ENCODE data around the gene DNAH3.

Gene DNAH3

GRCh38 chr16:20918486-20919239 is 232.0 kb downstream of the DNAH3 start:
- Histone ChIP-seq H3K4me2 (ENCODE audit: low read length) (no peak overlapping the region), H3K4me1 (ENCODE audit: low read length) (no peaks in the 10 kb centered on the region), H3K36me3 (replicated peaks; ENCODE audit: low read depth, low read length) (no peaks in the 10 kb centered on the region)

GRCh38 chr16:20916942-20917341 is 233.7 kb downstream of the DNAH3 start:
- H3K4me1 ChIP-seq (ENCODE audit: low read length): no peaks in the 10 kb centered on the region
- no peak overlapping the region for H3K4me3 ChIP-seq (ENCODE audit: low read length)
- TF ChIP-seq EZH2phosphoT487 (IDR thresholded peaks at IDR 0.05; ENCODE audit: low read depth) (no peak), CTCF (IDR thresholded peaks at IDR 0.05; ENCODE audit: low read depth, low read length) (no peak)
- H3K9me3 ChIP-seq (ENCODE audit: insufficient read depth, low read length): no peaks in the 10 kb centered on the region
- H3K9ac ChIP-seq (ENCODE audit: low read length): no peak overlapping the region
- H2AFZ ChIP-seq (ENCODE audit: low read depth, low read length): no peak overlapping the region
- H3K79me2 ChIP-seq (ENCODE audit: low read length): no peaks in the 10 kb centered on the region
- no peak overlapping the region for H3K27ac ChIP-seq (ENCODE audit: low read length)
- H3K36me3 ChIP-seq (replicated peaks; ENCODE audit: low read depth, low read length): no peaks in the 10 kb centered on the region
- no peaks in the 10 kb centered on the region for H3K27me3 ChIP-seq (ENCODE audit: low read depth, low read length)
- H3K4me2 ChIP-seq (ENCODE audit: low read length): no peak overlapping the region
- 0 out of 2 replicates have a peak, but pooled peaks cover 3% of the 10 kb centered on the region for H4K20me1 ChIP-seq (ENCODE audit: insufficient read depth, low read length)

More at GRCh38 chr16:20918486-20919239, 232.0 kb downstream of the DNAH3 start:
- H3K79me2 ChIP-seq (ENCODE audit: low read length): no peaks in the 10 kb centered on the region
- H3K9ac ChIP-seq (ENCODE audit: low read length): no peak overlapping the region
- H4K20me1 ChIP-seq (ENCODE audit: insufficient read depth, low read length): 0 out of 2 replicates have a peak, but pooled peaks cover 3% of the 10 kb centered on the region
- H3K4me3 ChIP-seq (ENCODE audit: low read length): no peak overlapping the region
- no peaks in the 10 kb centered on the region for H3K9me3 ChIP-seq (ENCODE audit: insufficient read depth, low read length)
- no peak for TF ChIP-seq CTCF (IDR thresholded peaks at IDR 0.05; ENCODE audit: low read depth, low read length)
- no peak for TF ChIP-seq EZH2phosphoT487 (IDR thresholded peaks at IDR 0.05; ENCODE audit: low read depth)
- no peaks in the 10 kb centered on the region for H3K27me3 ChIP-seq (ENCODE audit: low read depth, low read length)
- no peak overlapping the region for H3K27ac ChIP-seq (ENCODE audit: low read length)
- no peak overlapping the region for H2AFZ ChIP-seq (ENCODE audit: low read depth, low read length)

DNA sequence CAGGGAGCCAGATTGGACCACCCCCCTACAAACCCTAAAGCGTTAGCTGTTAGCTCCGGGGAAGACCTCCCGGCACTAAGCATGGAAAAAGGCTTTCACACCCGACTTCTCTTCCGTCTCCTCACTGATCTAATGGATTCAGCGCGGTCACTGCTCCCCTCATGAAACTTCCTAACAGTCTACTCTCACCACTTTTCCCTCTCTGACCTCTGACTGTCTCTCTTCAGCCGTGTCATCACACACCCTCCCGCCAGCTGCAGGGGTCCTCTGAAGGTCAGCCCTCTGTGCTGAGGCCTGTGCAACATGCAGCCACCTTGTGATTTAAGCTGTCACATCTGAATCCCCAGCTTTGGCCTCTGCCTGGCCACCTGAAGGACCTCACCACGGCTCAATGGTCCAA is 234.4 kb downstream of the DNAH3 start:
- H2AFZ ChIP-seq (ENCODE audit: low read depth, low read length): no peak overlapping the region
- H3K9me3 ChIP-seq (ENCODE audit: insufficient read depth, low read length): no peaks in the 10 kb centered on the region
- no peak overlapping the region for H3K4me3 ChIP-seq (ENCODE audit: low read length)
- H3K79me2 ChIP-seq (ENCODE audit: low read length): no peaks in the 10 kb centered on the region
- TF ChIP-seq CTCF (IDR thresholded peaks at IDR 0.05; ENCODE audit: low read depth, low read length) (no peak), EZH2phosphoT487 (IDR thresholded peaks at IDR 0.05; ENCODE audit: low read depth) (no peak)
- no peak overlapping the region for H3K4me2 ChIP-seq (ENCODE audit: low read length)
- no peak overlapping the region for H3K27ac ChIP-seq (ENCODE audit: low read length)
- no peak overlapping the region for H3K9ac ChIP-seq (ENCODE audit: low read length)
- H4K20me1 ChIP-seq (ENCODE audit: insufficient read depth, low read length): peaks cover 5% of the 10 kb centered on the region
- H3K27me3 ChIP-seq (ENCODE audit: low read depth, low read length): no peaks in the 10 kb centered on the region
- no peaks in the 10 kb centered on the region for H3K36me3 ChIP-seq (replicated peaks; ENCODE audit: low read depth, low read length)
- no peaks in the 10 kb centered on the region for H3K4me1 ChIP-seq (ENCODE audit: low read length)

DNA sequence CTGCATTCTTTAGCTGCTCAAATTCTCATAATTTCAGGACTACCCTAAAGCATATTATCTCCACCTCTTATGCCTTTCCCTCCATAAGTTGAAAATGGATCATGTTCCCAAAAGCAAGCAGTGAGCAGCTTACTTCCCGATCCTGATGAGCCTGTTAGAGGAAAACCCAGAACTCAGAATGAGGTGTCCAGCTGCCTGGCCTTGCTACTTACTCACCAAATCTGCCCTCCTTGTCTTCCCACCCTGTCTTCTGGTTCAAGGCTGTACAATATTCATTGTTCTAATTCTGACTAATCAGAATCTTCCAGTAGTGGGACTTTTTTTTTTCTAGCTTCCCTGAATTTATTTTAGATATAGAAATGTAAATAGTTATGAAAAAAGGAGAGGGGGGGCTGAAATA is 239.3 kb downstream of the DNAH3 start:
- H3K27ac ChIP-seq (ENCODE audit: low read length): no peak overlapping the region

More for the DNA sequence above, 239.3 kb downstream of the DNAH3 start:
- Histone ChIP-seq H3K27me3 (ENCODE audit: low read depth, low read length) (peaks cover 7% of the 10 kb centered on the region), H2AFZ (ENCODE audit: low read depth, low read length) (no peak overlapping the region), H3K4me1 (ENCODE audit: low read length) (no peaks in the 10 kb centered on the region), H3K9ac (ENCODE audit: low read length) (no peak overlapping the region), H3K79me2 (ENCODE audit: low read length) (no peaks in the 10 kb centered on the region), H3K9me3 (ENCODE audit: insufficient read depth, low read length) (no peaks in the 10 kb centered on the region), H3K36me3 (replicated peaks; ENCODE audit: low read depth, low read length) (no peaks in the 10 kb centered on the region), H4K20me1 (ENCODE audit: insufficient read depth, low read length) (peaks cover 46% of the 10 kb centered on the region), H3K4me2 (ENCODE audit: low read length) (no peak overlapping the region), H3K4me3 (ENCODE audit: low read length) (no peak overlapping the region)
- TF ChIP-seq CTCF (IDR thresholded peaks at IDR 0.05; ENCODE audit: low read depth, low read length) (no peak), EZH2phosphoT487 (IDR thresholded peaks at IDR 0.05; ENCODE audit: low read depth) (no peak)
